ENCODE results near the gene SKIC8.

- TF ChIP-seq CTCF (IDR thresholded peaks at IDR 0.05), result no peak
- no peak for TF ChIP-seq POLR2AphosphoS5 (IDR thresholded peaks at IDR 0.05)
- TF ChIP-seq EP300 (IDR thresholded peaks at IDR 0.05), result no peak
- TF ChIP-seq POLR2A (IDR thresholded peaks at IDR 0.05), result no peak
Observed at GRCh38 chr15:78320183-78320582, 20.8 kb upstream of the SKIC8 start.

Measured in stomach (tissue), 4 donors.